NCI-H524 treated with DMSO at 0.1 percent for 48 hours (cell line): Measurements from ENCODE around the gene NPY.
"Not testable (repeated sequence)": the region's sequence is repeated elsewhere in the genome, so short reads cannot be mapped to it uniquely, and the experiment has no call there.

Experiments
- DNase-seq: peaks from one replicate; lab custom pipeline; 2025; lab: John Stamatoyannopoulos, UW

Gene NPY

GRCh38 chr7:24283897-24284698 is at the start of gene NPY:
Gene NPY (plus strand): TSS chr7:24284190. CDS start chr7:24285241, 1,051 bp downstream.
- no peak for DNase-seq

- DNase-seq: no peak
Measured at GRCh38 chr7:24239260-24239659, 44.7 kb upstream of the NPY start.

DNA sequence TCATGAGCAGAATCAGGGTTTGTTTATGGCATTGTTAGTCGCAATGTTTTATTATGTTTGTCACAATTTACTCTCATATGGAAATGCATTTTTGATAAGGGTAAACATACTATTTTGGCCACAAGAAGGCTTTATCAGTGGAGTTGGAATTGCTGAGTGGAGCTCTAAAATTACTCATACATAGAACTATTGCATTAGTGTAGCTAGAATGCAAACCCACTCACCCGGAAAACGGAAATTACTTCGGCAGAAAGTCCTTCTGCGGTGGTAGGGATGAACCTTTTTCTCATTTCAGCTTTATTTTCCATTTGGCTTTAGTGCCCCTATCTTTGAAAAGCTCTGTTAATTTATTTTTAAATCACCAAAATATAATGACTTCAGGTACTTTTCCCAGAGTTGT is 42.8 kb upstream of the NPY start:
- no peak for DNase-seq

DNA sequence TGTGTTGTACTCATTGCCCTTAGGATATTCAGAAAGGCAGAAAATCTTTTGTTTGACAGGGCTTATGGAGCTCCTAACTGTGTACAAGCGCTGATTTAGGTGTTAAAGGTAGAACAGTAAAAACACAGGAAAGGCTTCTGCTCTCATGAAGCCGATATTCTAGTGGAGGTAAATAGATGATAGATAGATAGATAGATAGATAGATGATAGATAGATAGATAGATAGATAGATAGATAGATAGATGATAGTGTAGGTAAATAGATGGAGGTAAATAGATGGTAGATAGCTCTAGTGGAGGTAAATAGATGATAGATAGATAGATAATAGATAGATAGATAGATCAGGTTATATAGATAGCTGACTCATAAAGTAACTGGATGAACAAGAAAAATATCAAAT is 39.4 kb upstream of the NPY start:
- no peak for DNase-seq

DNA sequence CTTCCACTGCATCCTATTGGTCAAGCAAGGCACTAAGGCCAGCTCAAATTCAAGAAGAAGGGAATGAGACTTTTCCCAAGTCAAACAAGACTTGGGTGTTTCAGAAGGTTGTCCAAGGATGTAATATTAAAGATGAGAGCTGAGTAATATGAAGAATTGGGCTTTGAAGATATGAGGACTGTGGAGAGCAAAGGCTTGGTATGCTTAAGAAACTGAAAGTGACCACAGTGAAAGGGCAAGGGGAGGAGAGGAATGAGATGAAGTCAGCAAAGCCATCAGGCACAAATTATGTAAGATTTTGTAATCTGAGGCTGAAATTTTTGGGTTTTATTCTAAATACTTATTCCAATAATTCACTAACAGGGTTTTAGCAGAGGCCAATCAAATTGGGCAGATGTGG is 38.6 kb upstream of the NPY start:
- DNase-seq: no peak

DNA sequence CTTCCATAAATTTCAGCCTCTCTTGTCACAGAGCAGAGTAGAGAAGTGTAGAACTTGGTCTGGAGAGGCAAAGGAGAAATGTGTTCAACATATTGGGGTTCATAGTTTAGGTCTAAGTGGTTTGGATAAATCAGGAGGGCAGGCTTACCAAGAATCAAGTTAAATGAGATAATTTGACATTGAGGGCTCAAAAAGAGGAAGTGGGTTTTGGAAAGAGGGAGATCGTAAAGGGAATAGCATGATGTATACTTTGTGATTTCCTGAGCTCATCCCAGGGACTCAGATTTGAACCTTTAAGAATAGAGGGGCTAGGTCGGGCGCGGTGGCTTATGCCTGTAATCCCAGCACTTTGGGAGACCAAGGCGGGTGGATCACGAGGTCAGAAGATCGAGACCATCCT is 34.7 kb upstream of the NPY start:
- no peak for DNase-seq

GRCh38 chr7:24251568-24251967 is 32.4 kb upstream of the NPY start:
- no peak for DNase-seq

GRCh38 chr7:24255139-24255538 is 28.9 kb upstream of the NPY start:
- no peak for DNase-seq

DNA sequence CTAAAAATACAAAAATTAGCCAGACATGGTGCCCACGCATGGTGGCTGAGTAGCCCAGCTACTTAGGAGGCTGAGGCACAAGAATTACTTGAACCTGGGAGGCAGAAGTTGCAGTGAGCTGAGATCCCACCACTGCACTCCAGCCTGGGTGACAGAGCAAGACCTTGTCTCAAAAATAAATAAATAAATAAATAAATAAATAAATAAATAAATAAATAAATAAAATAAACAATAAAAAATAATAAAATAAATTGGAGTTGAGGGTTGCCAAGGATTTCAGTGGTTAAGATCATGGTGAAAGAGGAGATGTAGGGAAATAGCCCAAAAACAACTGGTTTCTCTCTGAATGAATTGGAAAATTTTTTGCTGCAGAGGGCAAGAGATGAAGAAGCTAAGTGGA is 25.7 kb upstream of the NPY start:
- not testable (repeated sequence) for DNase-seq

DNA sequence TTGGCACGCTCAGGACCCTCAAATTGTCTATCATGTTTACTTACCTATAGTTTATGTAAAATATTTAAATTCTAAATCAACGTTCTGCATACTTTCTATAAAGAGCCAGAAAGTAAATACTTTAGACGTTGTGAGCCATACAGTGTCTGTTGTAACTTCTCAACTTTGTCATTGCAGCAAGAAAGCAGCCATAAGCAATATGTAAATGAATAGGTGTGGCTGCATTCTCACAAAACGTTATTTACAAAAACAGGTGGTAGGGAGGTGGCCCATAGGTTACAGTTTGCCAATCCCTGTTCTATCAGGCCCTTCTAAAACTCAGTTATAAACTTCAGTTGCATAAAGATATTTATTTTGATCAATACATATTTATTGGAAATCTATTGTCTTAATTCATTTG is 12.1 kb upstream of the NPY start:
- no peak for DNase-seq

DNA sequence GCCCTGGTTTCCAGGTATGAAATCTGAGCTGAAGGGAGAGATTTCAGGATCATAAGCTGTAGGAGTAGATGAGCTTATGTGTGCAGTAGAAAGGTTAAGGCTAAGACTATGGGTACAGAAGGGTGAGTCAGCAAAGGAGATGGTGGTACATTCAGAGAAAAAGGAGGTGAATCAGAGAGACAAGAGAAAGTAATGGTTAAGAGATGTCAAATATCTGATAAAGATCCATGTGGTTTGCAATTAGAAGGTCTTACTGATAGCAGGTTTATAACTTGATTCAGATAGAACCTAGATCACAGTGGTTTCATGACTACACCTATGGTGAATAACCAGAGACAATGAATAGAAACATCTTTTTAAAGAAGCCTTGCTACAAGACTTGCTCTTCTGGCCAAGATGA is 4.5 kb upstream of the NPY start:
- DNase-seq: no peak

- DNase-seq: no peak
Measured at GRCh38 chr7:24283554-24283896, 465 bp upstream of the NPY start.

DNA sequence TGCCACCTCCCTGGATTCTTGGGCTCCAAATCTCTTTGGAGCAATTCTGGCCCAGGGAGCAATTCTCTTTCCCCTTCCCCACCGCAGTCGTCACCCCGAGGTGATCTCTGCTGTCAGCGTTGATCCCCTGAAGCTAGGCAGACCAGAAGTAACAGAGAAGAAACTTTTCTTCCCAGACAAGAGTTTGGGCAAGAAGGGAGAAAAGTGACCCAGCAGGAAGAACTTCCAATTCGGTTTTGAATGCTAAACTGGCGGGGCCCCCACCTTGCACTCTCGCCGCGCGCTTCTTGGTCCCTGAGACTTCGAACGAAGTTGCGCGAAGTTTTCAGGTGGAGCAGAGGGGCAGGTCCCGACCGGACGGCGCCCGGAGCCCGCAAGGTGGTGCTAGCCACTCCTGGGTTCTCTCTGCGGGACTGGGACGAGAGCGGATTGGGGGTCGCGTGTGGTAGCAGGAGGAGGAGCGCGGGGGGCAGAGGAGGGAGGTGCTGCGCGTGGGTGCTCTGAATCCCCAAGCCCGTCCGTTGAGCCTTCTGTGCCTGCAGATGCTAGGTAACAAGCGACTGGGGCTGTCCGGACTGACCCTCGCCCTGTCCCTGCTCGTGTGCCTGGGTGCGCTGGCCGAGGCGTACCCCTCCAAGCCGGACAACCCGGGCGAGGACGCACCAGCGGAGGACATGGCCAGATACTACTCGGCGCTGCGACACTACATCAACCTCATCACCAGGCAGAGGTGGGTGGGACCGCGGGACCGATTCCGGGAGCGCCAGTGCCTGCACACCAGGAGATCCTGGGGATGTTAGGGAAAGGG is 913 bp downstream of the NPY start:
- no peak for DNase-seq

GRCh38 chr7:24290004-24290641 is 6.1 kb downstream of the NPY start:
- DNase-seq: no peak

- no peak for DNase-seq
Measured at GRCh38 chr7:24291271-24291670, 7.3 kb downstream of the NPY start.

- no peak for DNase-seq
Measured at GRCh38 chr7:24297362-24297761, 13.4 kb downstream of the NPY start.

DNA sequence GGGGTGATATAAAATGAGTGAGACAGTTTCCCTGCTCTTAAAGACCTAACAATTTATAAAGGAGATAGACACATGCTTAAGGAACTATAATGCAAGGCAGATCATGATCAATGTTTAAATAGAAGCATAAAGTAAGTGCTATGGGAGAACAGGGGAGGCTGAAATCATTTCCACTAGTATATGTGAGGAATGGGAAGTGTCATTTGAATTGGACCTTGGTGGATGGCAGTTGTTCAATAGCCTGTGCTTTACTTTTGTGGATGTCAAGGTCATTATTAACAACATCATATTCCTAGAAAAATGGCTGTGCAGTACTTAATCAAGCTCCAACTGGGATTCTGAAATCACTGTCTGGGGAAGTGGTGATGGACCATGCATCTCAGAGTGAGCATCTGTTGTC is 14.7 kb downstream of the NPY start:
- DNase-seq: no peak

- DNase-seq: no peak
Measured at GRCh38 chr7:24299192-24299591, 15.2 kb downstream of the NPY start.

DNA sequence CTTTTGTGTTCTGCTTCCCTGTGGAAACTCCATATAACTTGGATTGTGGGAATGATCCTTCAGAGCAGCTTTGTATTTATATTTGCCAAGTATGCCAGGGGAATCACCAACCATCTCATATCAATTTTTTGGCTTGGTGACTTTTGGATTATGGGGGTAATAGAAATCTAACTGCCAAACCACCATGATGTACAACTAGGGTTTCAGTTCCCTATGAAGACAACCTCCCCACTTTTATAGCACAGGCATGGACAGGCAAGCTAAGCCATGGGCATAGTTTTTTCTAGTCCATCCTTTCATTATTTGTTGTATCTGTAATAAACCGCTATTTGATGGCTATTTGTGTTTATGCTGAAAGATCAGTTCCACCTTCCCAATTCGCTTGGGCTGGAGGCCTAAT is 17.7 kb downstream of the NPY start:
- no peak for DNase-seq

GRCh38 chr7:24304494-24305095 is 20.6 kb downstream of the NPY start:
- DNase-seq: no peak

DNA sequence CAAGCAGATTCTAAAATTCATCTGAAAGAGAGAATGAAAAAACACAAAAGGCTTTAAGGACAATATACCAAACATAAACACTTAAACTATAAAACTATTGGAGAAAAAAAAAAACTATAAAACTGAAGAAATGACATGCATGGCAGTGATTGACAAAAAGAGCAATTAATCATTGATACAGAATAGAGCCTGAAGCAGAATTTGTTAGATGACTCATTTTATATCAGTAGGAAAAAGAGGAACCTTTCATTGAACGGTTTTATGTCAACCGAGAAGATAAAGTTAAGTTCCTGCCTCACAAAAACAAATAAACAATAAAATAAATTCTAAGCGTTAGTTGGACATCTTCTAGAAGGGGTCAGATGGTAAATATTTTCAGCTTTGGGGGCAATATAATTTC is 23.3 kb downstream of the NPY start:
- no peak for DNase-seq

DNA sequence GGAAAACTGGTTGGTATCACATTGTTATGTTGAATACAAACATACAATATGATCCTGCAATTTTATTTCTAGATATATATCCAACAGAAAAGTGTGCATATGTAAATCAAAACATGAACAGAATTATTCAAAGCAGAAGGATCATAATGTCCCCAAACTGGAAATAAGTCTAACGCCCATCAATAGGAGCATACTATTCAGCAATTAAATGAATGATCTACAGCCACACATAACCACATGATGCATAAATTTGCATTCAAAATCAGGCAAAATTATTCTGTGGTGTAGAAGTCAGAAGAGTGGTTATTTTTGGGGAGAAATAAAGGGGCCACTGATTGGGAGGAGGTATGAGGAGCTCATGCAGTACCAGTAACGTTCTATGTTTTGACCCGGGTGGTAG is 28.6 kb downstream of the NPY start:
- no peak for DNase-seq

DNA sequence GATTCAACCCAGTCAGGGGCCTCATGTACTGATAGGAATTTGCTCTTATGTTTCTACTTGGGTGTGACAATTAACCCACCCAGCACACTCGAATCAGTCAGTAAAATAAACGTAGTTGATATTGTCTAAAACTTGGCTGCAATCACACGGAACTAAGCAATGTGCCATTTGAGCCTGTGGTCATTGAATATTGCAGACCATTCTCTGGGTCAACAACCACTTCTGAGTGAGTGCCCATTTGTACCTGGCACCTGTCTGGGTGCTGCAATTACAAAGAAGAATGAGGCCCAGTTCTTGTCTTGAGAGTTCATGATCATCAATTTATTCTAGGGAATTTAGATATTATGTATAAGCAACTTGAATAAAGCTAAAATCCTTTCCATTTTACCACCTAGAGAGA is 29.8 kb downstream of the NPY start:
- no peak for DNase-seq
